Smooth muscle cell of bladder (primary cell): ENCODE data around the gene FAM237A. TPM values are rescaled to one million over a fixed set of nuclear protein-coding genes. Genes with fewer than 3 reads are reported as not detected.

Experiments used
- total RNA-seq: library from RNA; depleted of rRNA; stranded (reverse); fragments of >200 nt; gene quantifications from 2 replicates; pipeline ENCODE4 v1.2.3, GENCODE V29; 2014

FAM237A gene
- not detected in 2 replicates for total RNA-seq

DNA sequence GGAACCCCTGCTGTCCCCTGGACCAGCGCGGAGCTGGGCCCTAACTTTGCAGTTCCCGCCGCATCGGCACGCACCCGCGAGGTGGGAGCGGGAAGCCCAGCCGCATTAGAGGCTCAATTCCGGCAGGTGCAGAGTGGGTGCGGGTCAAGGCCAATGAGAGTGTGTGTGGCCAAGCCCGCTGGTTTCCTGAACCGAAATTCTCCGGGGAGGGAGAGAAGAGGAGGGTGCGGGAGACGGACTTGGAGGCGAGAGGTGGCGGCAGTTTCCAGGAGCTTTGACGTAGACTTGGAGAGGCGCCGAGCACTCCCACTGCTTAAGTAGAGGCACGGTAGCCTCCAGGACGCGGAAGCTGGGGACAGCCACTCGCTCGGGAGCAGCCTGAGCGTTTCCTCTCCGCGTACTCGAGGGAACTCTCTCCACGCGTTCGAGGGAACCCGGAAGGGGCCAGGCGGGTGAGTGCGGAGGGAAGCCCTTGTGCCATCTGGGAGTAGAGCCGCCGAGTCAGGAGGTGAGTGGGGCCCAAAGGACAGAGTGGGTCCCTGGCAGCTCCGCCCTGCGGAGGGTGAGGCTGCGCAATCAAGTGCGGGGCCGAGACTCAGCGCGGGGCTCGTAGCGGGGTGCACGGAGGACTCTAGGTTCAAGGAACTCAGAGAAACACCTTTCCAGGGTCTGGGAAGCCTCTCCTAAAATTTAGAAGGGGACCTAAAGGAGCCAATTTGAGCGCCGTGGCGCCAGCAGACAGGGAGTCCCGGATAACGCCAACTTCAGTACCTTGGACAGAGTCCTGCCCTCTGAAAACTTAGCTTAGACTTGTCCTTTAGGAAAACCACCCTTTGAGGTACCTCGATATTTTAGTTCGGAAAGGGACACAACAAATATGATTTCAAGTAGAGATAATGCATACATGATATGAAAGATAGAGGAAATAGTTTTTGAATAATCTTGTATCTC, at the start of gene FAM237A:
Gene FAM237A (plus strand): TSS at position 413 of the 951 bp plus-strand sequence. CDS start 1,750 bp downstream, outside the sequence.

Other genes with a start within 250 kb of the FAM237A start
- 6.3 and 8.2 TPM in 2 replicates for gene ADAM23, start 199.0 kb upstream of the FAM237A start, total RNA-seq
- gene DYTN, start 75.9 kb downstream of the FAM237A start, total RNA-seq, result not detected in 2 replicates
- 1.4 and 2.0 TPM in 2 replicates for gene MDH1B, start 122.8 kb downstream of the FAM237A start, total RNA-seq
- gene FASTKD2, start 123.1 kb downstream of the FAM237A start, total RNA-seq, result 33.0 and 36.3 TPM in 2 replicates